ENCODE measurements around the gene CCDC12.

GRCh38 chr3:46948830-46949671 is 27.5 kb downstream of the CCDC12 start:
- no peak for TF ChIP-seq CTCF (conservative IDR thresholded peaks at IDR 0.05 in 1 of 2, IDR thresholded peaks at IDR 0.05 in 1 of 2; ENCODE audit: extremely low read depth in 1 of 2, insufficient read depth in 1 of 2, low read depth in 1 of 2, low read length in 2 of 2)
- no peak for TF ChIP-seq EZH2 (IDR thresholded peaks at IDR 0.05; ENCODE audit: borderline replicate concordance, low read length)

Measured in mammary epithelial cell (primary cell).